ENCODE results near the gene SMOC1.

DNA sequence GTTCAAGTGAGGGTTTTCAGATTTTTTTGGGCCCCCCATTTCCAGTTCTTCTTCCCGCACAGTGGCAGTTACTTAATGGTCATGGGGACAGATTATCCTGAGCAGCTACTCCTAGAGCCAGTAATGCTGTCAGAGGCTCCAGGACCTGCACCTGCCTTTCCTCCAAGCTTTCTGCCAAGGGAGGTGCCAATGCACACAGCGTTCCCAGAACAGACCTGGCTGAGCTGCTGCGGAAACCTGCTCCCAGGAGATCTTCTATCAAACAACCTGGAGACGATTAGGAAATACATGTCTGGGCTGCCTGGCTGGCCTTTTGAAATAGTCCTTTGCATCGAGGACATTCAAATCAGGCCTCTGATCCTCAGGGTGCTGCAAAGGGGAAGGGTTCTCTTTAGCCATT is 188.6 kb downstream of the SMOC1 start:
- TF ChIP-seq, protein P1, sequence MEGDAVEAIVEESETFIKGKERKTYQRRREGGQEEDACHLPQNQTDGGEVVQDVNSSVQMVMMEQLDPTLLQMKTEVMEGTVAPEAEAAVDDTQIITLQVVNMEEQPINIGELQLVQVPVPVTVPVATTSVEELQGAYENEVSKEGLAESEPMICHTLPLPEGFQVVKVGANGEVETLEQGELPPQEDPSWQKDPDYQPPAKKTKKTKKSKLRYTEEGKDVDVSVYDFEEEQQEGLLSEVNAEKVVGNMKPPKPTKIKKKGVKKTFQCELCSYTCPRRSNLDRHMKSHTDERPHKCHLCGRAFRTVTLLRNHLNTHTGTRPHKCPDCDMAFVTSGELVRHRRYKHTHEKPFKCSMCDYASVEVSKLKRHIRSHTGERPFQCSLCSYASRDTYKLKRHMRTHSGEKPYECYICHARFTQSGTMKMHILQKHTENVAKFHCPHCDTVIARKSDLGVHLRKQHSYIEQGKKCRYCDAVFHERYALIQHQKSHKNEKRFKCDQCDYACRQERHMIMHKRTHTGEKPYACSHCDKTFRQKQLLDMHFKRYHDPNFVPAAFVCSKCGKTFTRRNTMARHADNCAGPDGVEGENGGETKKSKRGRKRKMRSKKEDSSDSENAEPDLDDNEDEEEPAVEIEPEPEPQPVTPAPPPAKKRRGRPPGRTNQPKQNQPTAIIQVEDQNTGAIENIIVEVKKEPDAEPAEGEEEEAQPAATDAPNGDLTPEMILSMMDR (IDR thresholded peaks at IDR 0.05): no peak
- TF ChIP-seq POLR2AphosphoS5 (IDR thresholded peaks at IDR 0.05) (no peak), POLR2A (IDR thresholded peaks at IDR 0.05) (no peak)
